HUES64 (cell line): Measurements from ENCODE around the gene RIPOR2.

ENCODE experiments used
- H3K27ac ChIP-seq: 2 replicates; pipeline ENCODE4 v1.7.0; 2013; ENCODE audit warnings: low read depth, low read length, inconsistent platforms
- H3K27me3 ChIP-seq: 2 replicates; pipeline ENCODE4 v1.6.1; 2013; ENCODE audit warnings: mild to moderate bottlenecking, low read length; ENCODE audit not compliant: insufficient read depth
- H3K36me3 ChIP-seq: 2 replicates; pipeline ENCODE4 v1.6.1; 2013; ENCODE audit warnings: mild to moderate bottlenecking, low read length; ENCODE audit not compliant: insufficient read depth
- H3K4me1 ChIP-seq: 2 replicates; pipeline ENCODE4 v1.6.1; 2013; ENCODE audit warnings: mild to moderate bottlenecking, low read length, moderate library complexity; ENCODE audit not compliant: insufficient read depth
- H3K4me3 ChIP-seq: 2 replicates; pipeline ENCODE4 v1.5.1; 2013; ENCODE audit warnings: mild to moderate bottlenecking, low read length, moderate library complexity
- H3K9ac ChIP-seq: 2 replicates; pipeline ENCODE4 v1.6.1; 2013; ENCODE audit warnings: mild to moderate bottlenecking, low read depth, low read length
- H3K9me3 ChIP-seq: 2 replicates; pipeline ENCODE4 v1.6.1; 2013; ENCODE audit warnings: low read depth, low read length; ENCODE audit not compliant: insufficient read depth
- WGBS: fragments of 150-250, 120-280 bp; methylation state at CpG from one replicate; pipeline ENCODE4 v1.1.7; 2013; ENCODE audit warnings: missing lambda C conversion rate; 5-methylcytosine and 5-hydroxymethylcytosine counted together

Gene RIPOR2

DNA sequence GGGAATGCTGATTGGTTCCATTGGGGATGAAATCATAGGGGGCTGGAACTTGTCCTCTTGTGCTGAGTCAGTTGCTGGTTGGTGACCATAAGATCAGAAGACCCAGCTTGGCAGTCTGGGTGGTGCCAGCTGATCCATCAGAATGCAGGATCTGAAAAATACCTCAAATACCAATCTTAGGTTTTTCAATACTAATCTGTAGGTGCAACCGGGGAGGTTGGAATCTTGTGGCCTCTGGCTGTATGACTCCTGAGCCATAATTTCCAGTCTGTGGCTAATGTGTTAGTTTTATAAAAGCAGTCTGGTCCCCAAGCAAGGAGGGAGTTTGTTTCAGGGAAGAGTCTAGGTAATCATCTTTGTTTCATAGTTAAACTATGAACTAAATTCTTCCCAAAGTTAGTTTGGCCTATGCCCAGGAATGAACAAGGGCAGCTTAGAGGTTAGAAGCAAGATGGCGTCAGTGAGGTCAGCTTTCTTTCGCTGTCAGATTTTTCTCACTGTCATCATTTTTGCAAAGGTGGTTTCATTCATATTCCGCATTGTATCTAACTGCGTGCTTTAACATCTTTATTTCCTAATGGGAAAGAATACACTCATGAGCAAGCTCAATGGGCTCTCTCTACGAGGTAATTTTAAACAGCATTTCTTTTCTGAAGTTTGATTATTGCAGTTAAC is 139.0 kb downstream of the RIPOR2 start:
- Histone ChIP-seq H3K4me3 (no peak overlapping the region), H3K9me3 (no peaks in the 10 kb centered on the region), H3K4me1 (0 out of 2 replicates have a peak, but pooled peaks cover 6% of the 10 kb centered on the region), H3K36me3 (no peaks in the 10 kb centered on the region), H3K27me3 (no peaks in the 10 kb centered on the region), H3K27ac (no peak overlapping the region), H3K9ac (no peak overlapping the region)
- WGBS, result 98% methylated on average over 6 of the region's 6 CpGs

DNA sequence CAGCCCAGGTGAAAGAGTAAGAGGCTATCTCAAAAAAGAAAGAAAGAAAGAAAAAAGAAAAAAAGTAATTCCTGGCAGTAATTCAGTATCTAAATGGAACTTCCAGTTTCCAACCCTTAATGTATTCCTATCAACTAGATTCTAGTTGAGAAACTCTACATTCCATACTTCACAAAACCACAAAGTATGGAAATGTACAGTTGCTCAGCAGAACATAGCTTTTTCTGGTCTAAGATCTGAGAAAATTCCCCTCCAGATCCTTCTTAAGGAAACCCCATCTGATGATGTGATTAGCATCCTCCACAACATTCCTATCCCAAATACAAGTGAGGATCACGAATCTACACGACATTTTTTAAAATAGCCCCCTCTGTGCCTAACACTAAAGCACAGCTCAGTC is 140.7 kb downstream of the RIPOR2 start:
- Histone ChIP-seq H3K36me3 (no peaks in the 10 kb centered on the region; the same call in 1 of the 2 replicates), H3K27ac (no peak overlapping the region), H3K27me3 (no peaks in the 10 kb centered on the region), H3K9ac (no peak overlapping the region), H3K4me3 (no peak overlapping the region), H3K9me3 (no peaks in the 10 kb centered on the region), H3K4me1 (0 out of 2 replicates have a peak, but pooled peaks cover 6% of the 10 kb centered on the region)
- WGBS, result 91% methylated on average over 2 of the region's 2 CpGs

DNA sequence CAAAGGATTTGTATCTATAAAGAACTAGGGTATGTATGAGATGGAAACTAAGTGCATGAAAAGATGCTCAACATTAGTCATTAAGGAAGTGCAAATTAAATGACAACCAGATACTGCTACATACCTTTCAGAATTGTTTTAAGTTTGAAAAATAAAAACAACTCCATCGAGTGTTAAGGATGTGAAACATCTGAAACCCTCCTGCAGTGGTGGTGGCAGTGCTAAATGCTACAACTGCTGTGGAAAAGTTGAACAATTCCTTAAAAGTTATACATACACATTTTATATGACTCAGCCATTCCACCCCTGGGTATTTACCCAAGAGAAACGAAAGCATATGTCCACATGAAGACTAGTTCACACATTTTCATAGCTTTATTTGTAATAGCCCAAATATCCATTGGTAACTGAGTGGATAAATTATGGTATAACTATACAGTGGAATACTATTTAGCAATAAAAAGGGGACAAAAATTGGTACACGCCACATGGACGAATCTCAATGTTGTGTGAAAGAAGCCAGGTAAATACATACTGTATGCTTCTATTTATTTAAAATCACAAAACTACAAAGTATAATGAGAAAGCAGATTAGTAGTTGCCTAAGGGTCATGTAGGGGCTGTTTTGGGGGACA is 147.6 kb downstream of the RIPOR2 start:
- 90% methylated on average over 3 of the region's 4 CpGs for WGBS
- Histone ChIP-seq H3K9ac (no peak overlapping the region), H3K36me3 (peaks cover 61% of the 10 kb centered on the region), H3K27ac (no peak overlapping the region), H3K9me3 (no peaks in the 10 kb centered on the region), H3K4me3 (no peak overlapping the region), H3K27me3 (no peaks in the 10 kb centered on the region), H3K4me1 (no peaks in the 10 kb centered on the region)

DNA sequence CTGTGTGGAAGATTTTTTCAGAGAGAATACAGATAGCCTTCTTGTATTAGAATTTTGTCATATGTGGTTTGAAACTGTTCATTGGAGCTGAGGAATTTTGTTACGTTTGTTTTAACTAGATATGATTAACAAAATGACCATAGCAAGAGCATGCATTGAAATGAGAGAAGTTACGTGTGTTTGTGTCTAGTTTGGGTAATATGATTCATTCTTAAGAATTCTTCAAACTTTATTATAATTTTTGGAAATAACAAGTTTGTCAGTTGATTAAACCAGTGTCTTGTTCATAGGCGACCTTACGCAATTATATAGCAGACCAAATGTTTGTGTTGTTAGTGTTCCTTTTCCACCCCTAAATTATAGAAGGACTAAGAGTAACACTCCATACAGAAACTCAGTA is 155.6 kb downstream of the RIPOR2 start:
- Histone ChIP-seq H3K4me3 (no peak overlapping the region), H3K4me1 (peaks cover 15% of the 10 kb centered on the region; the same call in 1 of the 2 replicates), H3K9ac (no peak overlapping the region), H3K27me3 (no peaks in the 10 kb centered on the region), H3K36me3 (peaks cover 91% of the 10 kb centered on the region), H3K27ac (no peak overlapping the region), H3K9me3 (no peaks in the 10 kb centered on the region)
- WGBS, result 98% methylated on average over 3 of the region's 4 CpGs

DNA sequence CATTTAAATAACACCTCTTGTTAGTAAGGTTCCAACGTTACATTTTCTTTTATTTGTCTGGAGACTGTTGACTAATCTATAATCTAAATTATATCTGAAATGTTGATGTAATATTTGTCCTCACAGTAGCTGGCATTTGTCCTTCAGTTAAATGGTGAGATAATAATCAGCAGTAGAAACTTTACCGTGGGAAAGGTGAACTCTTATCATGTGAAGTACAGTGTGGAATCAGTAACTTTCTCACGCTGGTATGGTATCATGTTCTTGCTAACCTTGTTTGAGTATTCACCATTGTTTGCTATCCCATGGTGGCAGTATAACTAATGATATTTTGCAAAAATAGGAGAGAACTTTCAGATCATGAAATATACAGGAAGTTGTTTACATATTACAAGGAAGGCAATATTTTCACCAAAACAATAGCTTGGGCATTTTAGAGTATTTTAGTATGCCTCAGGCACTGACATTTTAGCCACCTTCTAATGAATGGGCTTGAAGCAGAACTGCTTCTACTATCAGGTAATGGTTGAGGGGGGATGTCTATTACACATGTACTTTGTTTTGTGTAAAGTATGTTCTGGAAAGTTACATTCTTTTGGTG is 156.2 kb downstream of the RIPOR2 start:
- no peaks in the 10 kb centered on the region for H3K27me3 ChIP-seq
- no peak overlapping the region for H3K9ac ChIP-seq
- H3K4me3 ChIP-seq, result no peak overlapping the region
- H3K36me3 ChIP-seq, result peaks cover 84% of the 10 kb centered on the region
- WGBS, result 89% methylated on average over 2 of the region's 3 CpGs
- peaks cover 15% of the 10 kb centered on the region; the same call in 1 of the 2 replicates for H3K4me1 ChIP-seq
- no peak overlapping the region for H3K27ac ChIP-seq
- H3K9me3 ChIP-seq, result no peaks in the 10 kb centered on the region

DNA sequence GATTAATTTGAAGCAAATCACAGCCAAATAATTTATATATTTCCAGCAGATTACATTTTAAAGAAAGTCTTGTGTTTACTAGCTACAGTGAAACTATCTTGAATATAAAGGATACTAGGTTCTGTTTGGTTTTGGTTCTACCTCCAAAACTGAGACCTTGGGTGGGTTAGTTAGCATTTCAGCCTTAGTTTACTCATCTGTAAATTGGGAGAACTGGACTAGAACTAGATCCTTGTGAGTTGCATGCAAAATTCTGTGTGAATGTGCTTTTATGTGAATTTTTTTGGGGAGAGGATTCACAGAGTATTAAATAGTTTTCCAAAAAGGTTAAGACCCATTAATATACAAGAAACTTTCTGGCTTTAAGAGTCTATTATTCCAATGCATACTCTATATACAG is 156.9 kb downstream of the RIPOR2 start:
- Histone ChIP-seq H3K9ac (no peak overlapping the region), H3K27me3 (no peaks in the 10 kb centered on the region), H3K4me3 (no peak overlapping the region), H3K9me3 (no peaks in the 10 kb centered on the region), H3K27ac (no peak overlapping the region), H3K36me3 (peaks cover 77% of the 10 kb centered on the region), H3K4me1 (peaks cover 19% of the 10 kb centered on the region)

DNA sequence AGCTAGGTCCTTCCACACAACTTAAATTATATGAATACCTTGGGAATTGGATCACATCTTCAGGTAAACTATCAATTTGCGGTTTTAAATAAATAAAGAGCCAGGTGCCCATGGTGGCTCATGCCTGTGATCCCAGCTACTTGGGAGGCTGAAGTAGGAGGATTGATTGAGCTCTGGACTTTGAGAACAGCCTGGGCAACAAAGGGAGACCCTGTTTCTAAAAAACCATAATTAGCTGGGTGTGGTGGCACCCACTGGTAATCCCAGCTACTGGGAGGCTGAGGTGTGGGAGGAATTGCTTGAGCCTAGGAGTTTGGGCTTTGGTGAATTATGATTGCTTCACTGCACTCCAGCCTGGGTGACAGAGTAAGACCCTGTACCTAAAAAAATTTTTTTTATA is 157.6 kb downstream of the RIPOR2 start:
- Histone ChIP-seq H3K4me1 (peaks cover 19% of the 10 kb centered on the region), H3K27me3 (no peaks in the 10 kb centered on the region), H3K9ac (no peak overlapping the region), H3K9me3 (no peaks in the 10 kb centered on the region), H3K36me3 (peaks cover 70% of the 10 kb centered on the region), H3K4me3 (no peak overlapping the region), H3K27ac (no peak overlapping the region)
- 96% methylated on average over 1 of the region's 1 CpG for WGBS

DNA sequence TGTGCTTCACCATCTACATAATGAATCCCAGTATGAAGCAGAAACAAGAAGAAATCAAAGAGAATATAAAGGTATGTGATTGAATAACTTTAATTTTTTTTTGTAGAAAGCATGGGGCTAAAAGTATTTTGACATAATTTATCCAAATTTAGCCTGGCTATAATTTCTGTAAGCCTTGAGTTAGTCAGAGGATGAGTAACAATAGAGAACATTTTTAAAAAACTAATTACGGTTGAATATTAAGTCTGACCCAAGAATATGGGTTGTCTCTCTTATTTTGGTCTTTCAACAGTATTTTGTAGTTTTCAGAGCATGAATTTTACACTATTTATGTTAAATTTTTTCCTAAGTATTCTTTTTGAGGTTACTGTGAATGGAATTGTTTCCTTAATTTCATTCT is 158.5 kb downstream of the RIPOR2 start:
- H3K27me3 ChIP-seq, result no peaks in the 10 kb centered on the region
- 92% methylated on average over 1 of the region's 1 CpG for WGBS

DNA sequence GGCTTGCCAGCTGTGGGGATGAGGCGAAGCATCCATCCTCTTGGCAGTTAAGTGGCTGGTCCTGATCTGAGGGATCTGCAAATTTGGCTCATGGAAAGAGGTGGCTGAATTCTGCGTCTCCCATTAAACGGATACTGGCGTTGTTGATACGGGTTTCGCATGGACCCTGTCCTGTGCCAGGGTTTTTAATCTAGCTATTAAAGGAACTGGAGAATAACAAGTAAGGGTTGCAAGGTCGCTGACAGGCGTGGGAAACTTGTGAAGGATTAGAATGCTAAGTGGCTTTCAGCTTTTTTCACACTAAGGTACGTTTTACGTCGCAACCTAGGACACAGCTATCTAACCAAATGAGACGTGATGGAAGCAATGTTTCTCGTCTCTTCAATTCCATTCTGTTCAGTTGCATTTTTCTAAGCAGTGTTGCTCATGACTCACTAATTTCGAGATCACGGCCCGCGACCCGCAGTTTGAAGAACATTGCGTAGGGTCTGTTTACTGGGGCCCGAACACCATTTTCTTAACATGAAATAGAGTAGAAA is 160.2 kb downstream of the RIPOR2 start:
- Histone ChIP-seq H3K36me3 (peaks cover 45% of the 10 kb centered on the region), H3K27ac (peak overlapping the region; percentile 99), H3K9me3 (no peaks in the 10 kb centered on the region), H3K4me3 (peak overlapping the region; percentile 94), H3K27me3 (no peaks in the 10 kb centered on the region), H3K9ac (peak overlapping the region; percentile 99), H3K4me1 (peaks cover 19% of the 10 kb centered on the region)
- WGBS, result 6% methylated on average over 20 of the region's 20 CpGs

More for the DNA sequence above, 158.5 kb downstream of the RIPOR2 start:
- Histone ChIP-seq H3K4me3 (peak overlapping the region; percentile 94), H3K27ac (no peak overlapping the region), H3K9ac (no peak overlapping the region), H3K9me3 (no peaks in the 10 kb centered on the region), H3K36me3 (peaks cover 61% of the 10 kb centered on the region), H3K4me1 (peaks cover 19% of the 10 kb centered on the region)

DNA sequence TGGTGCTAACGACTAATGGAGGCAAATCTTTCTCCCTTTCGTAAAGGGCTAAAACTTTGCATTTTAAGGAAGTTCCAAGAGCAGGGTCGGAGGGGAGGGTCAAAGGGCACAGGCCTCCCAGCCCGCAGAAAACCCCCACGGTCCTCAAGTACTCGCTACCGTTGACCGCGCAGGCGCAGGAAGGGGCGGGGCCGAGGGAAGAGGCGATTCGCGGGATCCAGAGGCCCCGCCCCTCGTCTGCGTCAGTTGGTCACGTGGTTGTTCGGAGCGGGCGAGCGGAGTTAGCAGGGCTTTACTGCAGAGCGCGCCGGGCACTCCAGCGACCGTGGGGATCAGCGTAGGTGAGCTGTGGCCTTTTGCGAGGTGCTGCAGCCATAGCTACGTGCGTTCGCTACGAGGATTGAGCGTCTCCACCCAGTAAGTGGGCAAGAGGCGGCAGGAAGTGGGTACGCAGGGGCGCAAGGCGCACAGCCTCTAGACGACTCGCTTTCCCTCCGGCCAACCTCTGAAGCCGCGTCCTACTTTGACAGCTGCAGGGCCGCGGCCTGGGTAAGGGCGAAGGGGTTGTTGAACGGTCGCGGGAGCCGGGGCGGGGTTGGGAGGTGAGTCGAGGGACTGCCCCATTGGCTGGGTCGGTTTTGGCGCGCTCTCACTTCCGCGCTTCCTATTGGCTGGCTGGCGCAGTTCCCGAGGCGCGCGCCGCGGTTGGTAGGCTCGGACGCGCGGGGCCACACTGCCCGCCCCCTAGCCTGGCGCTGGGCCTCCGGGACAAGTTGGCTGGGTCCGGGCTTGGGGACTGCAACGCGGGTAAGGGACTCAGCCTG is 160.9 kb downstream of the RIPOR2 start, which contains the start of gene GMNN:
TSS of gene GMNN (plus strand) at position 242 of the 824 bp plus-strand sequence. CDS start 2,310 bp downstream, outside the sequence.
- Histone ChIP-seq H3K4me1 (peaks cover 19% of the 10 kb centered on the region), H3K4me3 (peak within 1 kb of the TSS; percentile 94), H3K36me3 (peaks cover 38% of the 10 kb centered on the region), H3K27me3 (no peaks in the 10 kb centered on the region), H3K9ac (peak within 1 kb of the TSS; percentile 99), H3K9me3 (no peaks in the 10 kb centered on the region), H3K27ac (peak within 1 kb of the TSS; percentile 99)
- under 1% methylated on average over 75 of the region's 75 CpGs for WGBS
